SK-N-MC (cell line): ENCODE measurements around the gene AHI1.

Experiments used
- EZH2 ChIP-seq: fragments of 200-600 bp; sonication (generic); IDR thresholded peaks from one replicate; pipeline ENCODE4 v1.6.1; 2017; ENCODE audit warnings: antibody characterized with exemption
- POLR2AphosphoS5 ChIP-seq: IDR thresholded peaks from 2 replicates; pipeline ENCODE4 v1.6.1; 2012; ENCODE audit warnings: mild to moderate bottlenecking, low read depth, low read length, borderline replicate concordance

DNA sequence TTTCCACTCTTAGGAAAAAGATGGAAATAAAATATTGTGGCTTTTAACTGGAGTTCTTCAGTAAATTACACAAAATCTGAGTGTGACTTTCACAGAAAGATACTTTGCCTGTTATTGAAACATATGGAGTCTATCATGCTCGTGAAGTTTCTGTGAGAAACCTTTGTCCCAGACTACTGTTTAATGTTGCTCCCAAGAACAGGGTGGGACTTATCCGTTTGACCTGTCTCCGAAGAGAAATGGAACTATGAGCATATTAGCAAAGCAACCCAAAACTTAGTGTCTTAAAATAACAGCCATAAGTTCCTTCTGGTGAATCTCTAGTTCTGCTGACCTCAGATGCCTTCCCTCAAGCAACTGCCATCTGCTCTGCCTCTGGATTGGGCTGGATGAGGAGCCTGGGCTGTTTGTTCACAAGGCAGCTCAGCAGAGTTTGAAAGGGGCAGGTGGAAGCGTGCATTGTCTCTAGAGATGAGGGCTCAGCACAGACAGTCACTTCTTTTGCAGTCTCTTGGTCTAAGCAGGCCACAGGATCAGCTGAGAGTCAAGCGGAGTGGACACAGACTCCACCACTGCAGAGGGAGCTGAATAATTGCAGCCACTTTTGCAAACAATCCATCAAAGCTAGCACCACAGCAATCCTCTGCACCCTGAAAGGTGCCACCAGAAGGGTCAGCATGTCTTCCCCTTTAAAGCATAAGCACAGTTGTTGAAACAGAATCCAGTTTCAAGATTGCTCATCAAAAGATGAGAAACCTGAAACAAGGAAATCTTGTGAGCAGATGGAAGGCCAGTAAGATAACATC is 263.7 kb downstream of the AHI1 start:
- TF ChIP-seq POLR2AphosphoS5, result no peak
- TF ChIP-seq EZH2, result no peak
